ENCODE measurements around the gene NOL4L.
A peak's percentile ranks its signal among the peaks of the same experiment; 100 is the strongest.

Gene NOL4L

DNA sequence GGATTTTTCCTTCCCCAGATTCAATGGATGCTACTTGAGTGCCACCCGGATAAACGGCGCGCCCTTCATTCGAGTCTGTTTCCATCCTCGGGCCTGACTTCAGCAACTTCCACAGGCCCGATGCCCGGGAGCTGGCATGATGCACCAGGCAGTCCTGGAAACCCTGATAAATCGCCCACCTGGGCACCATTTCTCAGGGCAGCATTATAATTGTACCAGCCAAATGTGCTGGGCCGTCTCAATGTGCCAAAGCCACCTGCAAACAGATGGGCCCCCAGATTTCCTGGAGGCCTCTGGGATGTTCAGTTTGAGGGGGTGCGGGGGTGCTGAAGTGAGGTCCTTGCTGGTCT, 65.8 kb downstream of the NOL4L start:
- Histone ChIP-seq H3K4me1 (ENCODE audit: control insufficient read depth in 1 of 2, insufficient read depth in 2 of 2, low read length in 2 of 2) (peaks cover 32 to 43% of the 10 kb centered on the region in 2 experiments), H3K23ac (ENCODE audit: low read length) (no peak overlapping the region), H3K14ac (ENCODE audit: low read length) (no peak overlapping the region), H3K27ac (ENCODE audit: low read depth, low read length) (no peak overlapping the region), H2BK120ac (ENCODE audit: insufficient read depth, low read length, poor library complexity) (peak overlapping the region; percentile 6), H4K12ac (ENCODE audit: low read depth, low read length) (no peak overlapping the region), H3K79me2 (ENCODE audit: control insufficient read depth, insufficient read depth, low read length, poor library complexity) (peaks cover 4% of the 10 kb centered on the region), H2AFZ (ENCODE audit: insufficient read depth, low read length, poor library complexity) (no peak overlapping the region), H3K4me3 (ENCODE audit: low read depth, low read length) (no peak overlapping the region), H3K4me2 (ENCODE audit: low read length) (no peak overlapping the region), H4K91ac (ENCODE audit: low read depth, low read length) (peak overlapping the region; percentile 90), H3K27me3 (ENCODE audit: insufficient read depth, low read length) (no peaks in the 10 kb centered on the region), H3K9me3 (ENCODE audit: insufficient read depth, low read depth, low read length) (no peaks in the 10 kb centered on the region), H2BK5ac (ENCODE audit: low read depth, low read length, poor library complexity) (no peak overlapping the region), H4K8ac (ENCODE audit: low read depth, low read length) (no peak overlapping the region), H2AK5ac (ENCODE audit: low read length) (no peak overlapping the region), H3K36me3 (ENCODE audit: control insufficient read depth in 1 of 2, insufficient read depth in 2 of 2, low read length in 2 of 2) (no peaks in the 10 kb centered on the region), H3K9ac (ENCODE audit: low read length) (no peak overlapping the region), H3K79me1 (ENCODE audit: low read length) (peaks cover 26% of the 10 kb centered on the region), H3K4ac (ENCODE audit: low read depth, low read length) (no peak overlapping the region), H3K18ac (ENCODE audit: low read length) (no peak overlapping the region), H2BK12ac (ENCODE audit: low read length) (no peak overlapping the region)
- no peak for DNase-seq
- no CpG with 5 or more reads among the region's 11 CpGs for WGBS (ENCODE audit: extremely low coverage, insufficient coverage, insufficient read length)

DNA sequence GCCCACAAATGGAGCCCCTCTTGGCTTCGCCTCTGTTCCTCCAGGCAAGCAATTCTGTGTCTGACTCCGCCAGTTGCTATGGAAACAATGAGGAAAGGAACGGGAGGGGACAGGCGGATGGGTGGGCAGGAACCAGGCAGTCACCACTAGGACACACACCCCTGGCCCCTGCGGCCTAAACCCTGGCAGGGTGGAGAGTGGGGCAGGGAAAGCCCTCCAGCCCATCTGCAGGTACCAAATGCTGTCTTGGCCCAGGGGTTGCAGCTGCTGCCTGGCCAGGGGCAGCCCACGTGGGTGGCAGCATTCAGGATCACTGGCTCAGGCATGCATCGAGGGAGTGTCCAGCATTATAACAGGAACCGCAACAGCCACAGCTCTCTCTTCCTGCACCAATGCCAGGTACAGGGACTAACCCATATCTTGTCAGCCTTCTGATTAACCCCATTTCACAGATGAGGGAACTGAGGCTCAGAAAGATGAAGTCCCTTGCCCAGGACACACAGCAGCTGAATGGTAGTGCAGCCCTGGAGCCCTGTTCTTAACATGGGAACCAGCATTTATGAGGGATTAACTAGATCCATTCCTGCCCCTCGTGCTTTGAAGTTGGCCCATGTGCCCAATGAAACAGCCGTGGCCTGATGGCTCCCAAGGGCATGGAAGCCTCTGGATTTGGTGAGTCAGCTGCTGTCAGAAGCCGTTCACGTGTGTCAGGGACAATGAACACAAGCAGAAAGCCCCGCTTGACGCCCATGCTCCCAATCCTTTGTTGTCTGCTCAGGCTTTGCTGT, 66.3 kb downstream of the NOL4L start:
- Histone ChIP-seq H3K23ac (ENCODE audit: low read length) (no peak overlapping the region), H3K79me1 (ENCODE audit: low read length) (peaks cover 26% of the 10 kb centered on the region), H3K4me2 (ENCODE audit: low read length) (no peak overlapping the region), H3K18ac (ENCODE audit: low read length) (no peak overlapping the region), H3K4ac (ENCODE audit: low read depth, low read length) (no peak overlapping the region), H4K8ac (ENCODE audit: low read depth, low read length) (no peak overlapping the region), H3K36me3 (ENCODE audit: control insufficient read depth in 1 of 2, insufficient read depth in 2 of 2, low read length in 2 of 2) (no peaks in the 10 kb centered on the region), H3K4me3 (ENCODE audit: low read depth, low read length) (peak overlapping the region; percentile 8), H2AFZ (ENCODE audit: insufficient read depth, low read length, poor library complexity) (no peak overlapping the region), H3K27ac (ENCODE audit: low read depth, low read length) (no peak overlapping the region), H3K14ac (ENCODE audit: low read length) (peak overlapping the region; percentile 78), H3K79me2 (ENCODE audit: control insufficient read depth, insufficient read depth, low read length, poor library complexity) (peaks cover 4% of the 10 kb centered on the region), H3K27me3 (ENCODE audit: insufficient read depth, low read length) (no peaks in the 10 kb centered on the region), H2BK12ac (ENCODE audit: low read length) (peak overlapping the region; percentile 82), H3K9ac (ENCODE audit: low read length) (no peak overlapping the region), H3K4me1 (ENCODE audit: control insufficient read depth in 1 of 2, insufficient read depth in 2 of 2, low read length in 2 of 2) (peaks cover 30 to 41% of the 10 kb centered on the region in 2 experiments), H2BK5ac (ENCODE audit: low read depth, low read length, poor library complexity) (no peak overlapping the region), H2BK120ac (ENCODE audit: insufficient read depth, low read length, poor library complexity) (peak overlapping the region; percentile 6), H2AK5ac (ENCODE audit: low read length) (peak overlapping the region; percentile 53), H4K91ac (ENCODE audit: low read depth, low read length) (peak overlapping the region; percentile 90), H4K12ac (ENCODE audit: low read depth, low read length) (no peak overlapping the region), H3K9me3 (ENCODE audit: insufficient read depth, low read depth, low read length) (no peaks in the 10 kb centered on the region)
- no peak for DNase-seq
- no CpG with 5 or more reads among the region's 14 CpGs for WGBS (ENCODE audit: extremely low coverage, insufficient coverage, insufficient read length)

DNA sequence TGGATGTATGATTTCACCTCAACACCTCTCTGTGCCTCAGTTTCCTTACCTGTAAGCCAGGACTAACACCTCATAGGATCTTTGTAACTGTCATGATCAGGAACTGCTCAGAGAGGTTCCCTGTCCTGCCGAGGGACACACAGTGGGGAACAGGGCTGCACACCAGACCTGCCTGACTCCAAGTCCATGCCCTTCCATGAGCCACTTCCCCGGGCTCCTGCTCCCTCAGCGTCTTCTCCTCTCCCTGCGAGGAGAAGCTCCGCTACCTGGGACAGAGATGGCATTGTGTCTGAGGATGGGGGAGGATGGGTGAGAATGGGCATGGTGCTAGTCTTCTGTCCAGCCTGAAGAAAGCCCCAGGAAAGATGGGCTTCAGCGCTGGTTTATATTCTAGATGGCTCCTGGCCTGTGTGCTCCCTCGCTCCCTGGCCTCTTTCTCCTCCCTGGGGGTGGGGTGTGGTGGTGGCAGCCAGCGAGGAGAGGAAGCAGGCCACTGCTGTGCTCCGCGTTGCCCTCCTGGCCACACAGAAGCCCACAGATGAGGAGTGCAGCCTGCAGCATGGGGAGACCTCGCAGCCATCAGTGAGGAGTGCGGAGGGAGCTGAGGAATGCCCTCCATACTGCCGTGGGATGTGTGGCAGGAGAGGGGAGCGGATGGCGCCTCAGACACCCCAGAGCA, 67.1 kb downstream of the NOL4L start:
- Histone ChIP-seq H3K79me1 (ENCODE audit: low read length) (peaks cover 26% of the 10 kb centered on the region), H3K27ac (ENCODE audit: low read depth, low read length) (peak overlapping the region; percentile 89)
- no CpG with 5 or more reads among the region's 15 CpGs for WGBS (ENCODE audit: extremely low coverage, insufficient coverage, insufficient read length)

DNA sequence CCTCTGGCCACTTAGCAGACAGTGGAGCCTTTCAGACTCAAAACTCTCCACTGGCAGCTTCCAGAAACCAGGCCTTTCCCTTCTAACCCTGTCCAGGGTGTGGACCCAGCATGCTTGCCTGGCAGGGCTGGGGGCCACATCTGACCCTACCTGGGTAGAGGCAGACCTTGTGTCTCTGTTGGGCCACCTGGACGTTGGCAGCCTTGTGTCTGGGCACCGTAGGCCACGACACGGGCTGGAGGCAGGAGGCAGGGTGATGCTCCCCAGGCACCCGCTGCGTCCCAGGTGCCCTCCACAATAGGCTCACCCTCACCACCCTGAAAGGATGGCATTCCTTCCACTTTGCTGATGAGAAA, 67.6 kb downstream of the NOL4L start:
- H2BK120ac ChIP-seq (ENCODE audit: insufficient read depth, low read length, poor library complexity), result peak overlapping the region; percentile 73
- H3K9me3 ChIP-seq (ENCODE audit: insufficient read depth, low read depth, low read length), result no peaks in the 10 kb centered on the region
- H3K4me3 ChIP-seq (ENCODE audit: low read depth, low read length), result no peak overlapping the region
- peaks cover 27 to 36% of the 10 kb centered on the region in 2 experiments for H3K4me1 ChIP-seq (ENCODE audit: control insufficient read depth in 1 of 2, insufficient read depth in 2 of 2, low read length in 2 of 2)
- peaks cover 26% of the 10 kb centered on the region for H3K79me1 ChIP-seq (ENCODE audit: low read length)
- H2BK12ac ChIP-seq (ENCODE audit: low read length), result peak overlapping the region; percentile 82
- peaks cover 4% of the 10 kb centered on the region for H3K79me2 ChIP-seq (ENCODE audit: control insufficient read depth, insufficient read depth, low read length, poor library complexity)
- H3K4me2 ChIP-seq (ENCODE audit: low read length), result no peak overlapping the region
- no peaks in the 10 kb centered on the region for H3K36me3 ChIP-seq (ENCODE audit: control insufficient read depth in 1 of 2, insufficient read depth in 2 of 2, low read length in 2 of 2)
- H2AFZ ChIP-seq (ENCODE audit: insufficient read depth, low read length, poor library complexity), result peak overlapping the region; percentile 30
- H4K12ac ChIP-seq (ENCODE audit: low read depth, low read length), result no peak overlapping the region
- H4K91ac ChIP-seq (ENCODE audit: low read depth, low read length), result peak overlapping the region; percentile 90
- H2BK5ac ChIP-seq (ENCODE audit: low read depth, low read length, poor library complexity), result peak overlapping the region; percentile 62
- H3K23ac ChIP-seq (ENCODE audit: low read length), result no peak overlapping the region
- DNase-seq, result no peak
- peak overlapping the region; percentile 62 for H4K8ac ChIP-seq (ENCODE audit: low read depth, low read length)
- no CpG with 5 or more reads among the region's 6 CpGs for WGBS (ENCODE audit: extremely low coverage, insufficient coverage, insufficient read length)
- peak overlapping the region; percentile 78 for H3K14ac ChIP-seq (ENCODE audit: low read length)
- H3K27me3 ChIP-seq (ENCODE audit: insufficient read depth, low read length), result no peaks in the 10 kb centered on the region
- peak overlapping the region; percentile 58 for H3K18ac ChIP-seq (ENCODE audit: low read length)
- no peak overlapping the region for H3K9ac ChIP-seq (ENCODE audit: low read length)
- peak overlapping the region; percentile 53 for H2AK5ac ChIP-seq (ENCODE audit: low read length)
- H3K4ac ChIP-seq (ENCODE audit: low read depth, low read length), result peak overlapping the region; percentile 35
- peak overlapping the region; percentile 89 for H3K27ac ChIP-seq (ENCODE audit: low read depth, low read length)

More for the DNA sequence above, 67.1 kb downstream of the NOL4L start:
- Histone ChIP-seq H3K36me3 (ENCODE audit: control insufficient read depth in 1 of 2, insufficient read depth in 2 of 2, low read length in 2 of 2) (no peaks in the 10 kb centered on the region), H3K27me3 (ENCODE audit: insufficient read depth, low read length) (no peaks in the 10 kb centered on the region), H3K4ac (ENCODE audit: low read depth, low read length) (peak overlapping the region; percentile 27), H3K4me2 (ENCODE audit: low read length) (no peak overlapping the region), H3K9me3 (ENCODE audit: insufficient read depth, low read depth, low read length) (no peaks in the 10 kb centered on the region), H2BK12ac (ENCODE audit: low read length) (peak overlapping the region; percentile 82), H2AFZ (ENCODE audit: insufficient read depth, low read length, poor library complexity) (no peak overlapping the region), H4K12ac (ENCODE audit: low read depth, low read length) (no peak overlapping the region), H3K23ac (ENCODE audit: low read length) (no peak overlapping the region), H3K4me3 (ENCODE audit: low read depth, low read length) (peak overlapping the region; percentile 8), H2AK5ac (ENCODE audit: low read length) (peak overlapping the region; percentile 53), H3K18ac (ENCODE audit: low read length) (peak overlapping the region; percentile 58), H3K14ac (ENCODE audit: low read length) (peak overlapping the region; percentile 78), H4K91ac (ENCODE audit: low read depth, low read length) (peak overlapping the region; percentile 90), H3K4me1 (ENCODE audit: control insufficient read depth in 1 of 2, insufficient read depth in 2 of 2, low read length in 2 of 2) (peaks cover 28 to 39% of the 10 kb centered on the region in 2 experiments), H2BK120ac (ENCODE audit: insufficient read depth, low read length, poor library complexity) (peak overlapping the region; percentile 73), H4K8ac (ENCODE audit: low read depth, low read length) (peak overlapping the region; percentile 62), H3K9ac (ENCODE audit: low read length) (no peak overlapping the region), H2BK5ac (ENCODE audit: low read depth, low read length, poor library complexity) (peak overlapping the region; percentile 62), H3K79me2 (ENCODE audit: control insufficient read depth, insufficient read depth, low read length, poor library complexity) (peaks cover 4% of the 10 kb centered on the region)
- DNase-seq, result no peak
